C4-2B (cell line): ENCODE measurements around the gene TMEM223.

Source experiments
- CTCF ChIP-seq: fragments of 450-650 bp; conservative IDR thresholded peaks from 2 replicates; pipeline ENCODE4 v1.5.1; 2017; ENCODE audit warnings: mild to moderate bottlenecking
- ZFX ChIP-seq: fragments of 450-650 bp; IDR thresholded peaks from 2 replicates; pipeline ENCODE4 v1.6.1; 2017

GRCh38 chr11:62832336-62833234 is 40.8 kb upstream of the TMEM223 start, which contains the start of gene TEX54:
- TF ChIP-seq CTCF (no peak), ZFX (no peak)
